Measurements from ENCODE around the gene MYH14. TPM values are rescaled to one million over a fixed set of nuclear protein-coding genes. Genes with fewer than 3 reads are reported as not detected.

Gene MYH14
- polyA plus RNA-seq, 1 donor from 2014 or later = not detected

GRCh38 chr19:50311723-50312635, 108.6 kb downstream of the MYH14 start:
- TF ChIP-seq EP300 (conservative IDR thresholded peaks at IDR 0.05; ENCODE audit: poor library complexity, severe bottlenecking) (no peak), POLR2AphosphoS5 (IDR thresholded peaks at IDR 0.05) (peak; percentile 9)
- no peaks in the 10 kb centered on the region for H3K9me2 ChIP-seq (ENCODE audit: insufficient read depth, low read length)
- H3K36me3 ChIP-seq (ENCODE audit: insufficient read depth, low read length) = no peaks in the 10 kb centered on the region
- H3K9me3 ChIP-seq (ENCODE audit: low read length) = peaks cover 5% of the 10 kb centered on the region
- H3K27ac ChIP-seq (ENCODE audit: low read length) = no peak overlapping the region
- H3F3A ChIP-seq (ENCODE audit: insufficient read depth, low read length, poor library complexity, severe bottlenecking) = no peaks in the 10 kb centered on the region
- H3K4me2 ChIP-seq (ENCODE audit: low read length) = no peak overlapping the region
- peak overlapping the region; percentile 55 for H3K4me3 ChIP-seq (ENCODE audit: low read length)
- no peaks in the 10 kb centered on the region for H4K20me1 ChIP-seq (ENCODE audit: insufficient read depth)
- H3K27me3 ChIP-seq (ENCODE audit: insufficient read depth, low read depth, low read length) = peaks cover 31% of the 10 kb centered on the region
- H3K79me2 ChIP-seq (replicated peaks; ENCODE audit: insufficient read depth, low read length) = no peaks in the 10 kb centered on the region
- H2AFZ ChIP-seq (ENCODE audit: low read depth, low read length) = no peak overlapping the region
- no peak overlapping the region for H3K9ac ChIP-seq (ENCODE audit: low read length)

DNA sequence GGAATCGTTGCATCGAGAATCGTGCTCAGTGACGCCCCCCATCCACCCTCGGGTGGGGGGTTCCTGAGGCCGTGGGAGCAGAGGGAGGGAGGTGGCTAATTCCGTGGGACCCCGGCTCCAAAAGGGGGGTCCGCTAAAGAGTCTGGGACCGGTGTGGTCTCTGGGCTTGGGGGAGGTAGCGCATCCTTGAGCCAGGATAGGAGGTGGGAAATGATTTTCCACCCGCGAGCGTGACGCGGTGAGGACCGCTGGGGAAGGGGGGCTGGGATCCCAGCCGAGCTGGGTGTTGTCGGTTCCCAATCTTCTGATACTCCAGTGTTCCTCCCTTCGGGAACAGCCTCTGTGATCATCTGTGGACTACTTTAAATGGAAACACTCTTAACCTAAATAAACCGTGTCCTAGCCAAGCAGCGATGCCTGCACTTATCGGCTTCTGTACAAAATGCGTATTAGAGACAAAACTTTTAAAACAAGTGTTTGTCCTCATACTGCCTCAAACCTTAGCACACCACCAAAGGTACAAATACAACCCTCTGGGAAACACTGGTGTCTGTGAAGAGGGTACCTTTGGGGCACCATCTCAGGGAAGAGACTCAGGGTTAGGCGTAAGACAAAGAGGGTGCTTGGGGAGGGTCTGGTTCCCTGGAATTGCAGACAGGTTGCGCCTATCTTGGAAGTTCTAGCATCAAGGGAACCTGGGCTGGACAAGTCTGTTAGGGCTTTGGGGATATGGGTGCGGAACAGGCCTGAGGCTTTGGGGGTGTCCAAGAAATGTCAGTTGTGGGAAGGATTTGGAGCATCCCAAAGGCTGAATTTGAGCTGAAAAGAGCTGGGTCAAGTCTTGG, 109.8 kb downstream of the MYH14 start:
- no peaks in the 10 kb centered on the region for H3K36me3 ChIP-seq (ENCODE audit: insufficient read depth, low read length)
- no peak overlapping the region for H3K9ac ChIP-seq (ENCODE audit: low read length)
- no peaks in the 10 kb centered on the region for H4K20me1 ChIP-seq (ENCODE audit: insufficient read depth)
- H3K27ac ChIP-seq (ENCODE audit: low read length) = no peak overlapping the region
- H3K27me3 ChIP-seq (ENCODE audit: insufficient read depth, low read depth, low read length) = peaks cover 31% of the 10 kb centered on the region
- no peaks in the 10 kb centered on the region for H3K79me2 ChIP-seq (replicated peaks; ENCODE audit: insufficient read depth, low read length)
- no peak overlapping the region for H2AFZ ChIP-seq (ENCODE audit: low read depth, low read length)
- H3K4me2 ChIP-seq (ENCODE audit: low read length) = no peak overlapping the region
- H3K9me2 ChIP-seq (ENCODE audit: insufficient read depth, low read length) = no peaks in the 10 kb centered on the region
- H3K4me3 ChIP-seq (ENCODE audit: low read length) = peak overlapping the region; percentile 55
- TF ChIP-seq EZH2 (IDR thresholded peaks at IDR 0.05; ENCODE audit: borderline replicate concordance, insufficient read depth, low read length, poor library complexity, severe bottlenecking) = no peak
- no peak for TF ChIP-seq POLR2AphosphoS5 (IDR thresholded peaks at IDR 0.05)
- TF ChIP-seq CTCF (IDR thresholded peaks at IDR 0.05; ENCODE audit: poor library complexity, severe bottlenecking) = no peak
- TF ChIP-seq TAF1 (IDR thresholded peaks at IDR 0.05; ENCODE audit: low read depth) = no peak
- TF ChIP-seq MXI1 (conservative IDR thresholded peaks at IDR 0.05; ENCODE audit: poor library complexity, severe bottlenecking) = no peak
- TF ChIP-seq RAD21 (conservative IDR thresholded peaks at IDR 0.05) = no peak
- H3K9me3 ChIP-seq (ENCODE audit: low read length) = no peaks in the 10 kb centered on the region
- H3F3A ChIP-seq (ENCODE audit: insufficient read depth, low read length, poor library complexity, severe bottlenecking) = no peaks in the 10 kb centered on the region

- no peaks in the 10 kb centered on the region for H3K79me2 ChIP-seq (replicated peaks; ENCODE audit: insufficient read depth, low read length)
- H2AFZ ChIP-seq (ENCODE audit: low read depth, low read length) = no peak overlapping the region
- peak overlapping the region; percentile 86 for H3K4me2 ChIP-seq (ENCODE audit: low read length)
- H3K9ac ChIP-seq (ENCODE audit: low read length) = peak overlapping the region; percentile 87
- H4K20me1 ChIP-seq (ENCODE audit: insufficient read depth) = no peaks in the 10 kb centered on the region
- no peaks in the 10 kb centered on the region for H3K9me3 ChIP-seq (ENCODE audit: low read length)
- TF ChIP-seq SMC3 (conservative IDR thresholded peaks at IDR 0.05; ENCODE audit: poor library complexity) (peak; percentile 19), POLR2AphosphoS5 (IDR thresholded peaks at IDR 0.05) (no peak), EP300 (conservative IDR thresholded peaks at IDR 0.05; ENCODE audit: poor library complexity, severe bottlenecking) (no peak), TAF1 (IDR thresholded peaks at IDR 0.05; ENCODE audit: low read depth) (no peak)
- TF ChIP-seq, protein P1, sequence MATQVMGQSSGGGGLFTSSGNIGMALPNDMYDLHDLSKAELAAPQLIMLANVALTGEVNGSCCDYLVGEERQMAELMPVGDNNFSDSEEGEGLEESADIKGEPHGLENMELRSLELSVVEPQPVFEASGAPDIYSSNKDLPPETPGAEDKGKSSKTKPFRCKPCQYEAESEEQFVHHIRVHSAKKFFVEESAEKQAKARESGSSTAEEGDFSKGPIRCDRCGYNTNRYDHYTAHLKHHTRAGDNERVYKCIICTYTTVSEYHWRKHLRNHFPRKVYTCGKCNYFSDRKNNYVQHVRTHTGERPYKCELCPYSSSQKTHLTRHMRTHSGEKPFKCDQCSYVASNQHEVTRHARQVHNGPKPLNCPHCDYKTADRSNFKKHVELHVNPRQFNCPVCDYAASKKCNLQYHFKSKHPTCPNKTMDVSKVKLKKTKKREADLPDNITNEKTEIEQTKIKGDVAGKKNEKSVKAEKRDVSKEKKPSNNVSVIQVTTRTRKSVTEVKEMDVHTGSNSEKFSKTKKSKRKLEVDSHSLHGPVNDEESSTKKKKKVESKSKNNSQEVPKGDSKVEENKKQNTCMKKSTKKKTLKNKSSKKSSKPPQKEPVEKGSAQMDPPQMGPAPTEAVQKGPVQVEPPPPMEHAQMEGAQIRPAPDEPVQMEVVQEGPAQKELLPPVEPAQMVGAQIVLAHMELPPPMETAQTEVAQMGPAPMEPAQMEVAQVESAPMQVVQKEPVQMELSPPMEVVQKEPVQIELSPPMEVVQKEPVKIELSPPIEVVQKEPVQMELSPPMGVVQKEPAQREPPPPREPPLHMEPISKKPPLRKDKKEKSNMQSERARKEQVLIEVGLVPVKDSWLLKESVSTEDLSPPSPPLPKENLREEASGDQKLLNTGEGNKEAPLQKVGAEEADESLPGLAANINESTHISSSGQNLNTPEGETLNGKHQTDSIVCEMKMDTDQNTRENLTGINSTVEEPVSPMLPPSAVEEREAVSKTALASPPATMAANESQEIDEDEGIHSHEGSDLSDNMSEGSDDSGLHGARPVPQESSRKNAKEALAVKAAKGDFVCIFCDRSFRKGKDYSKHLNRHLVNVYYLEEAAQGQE (IDR thresholded peaks at IDR 0.05; ENCODE audit: borderline replicate concordance) = no peak
- H3K4me3 ChIP-seq (ENCODE audit: low read length) = peak overlapping the region; percentile 82
- H3F3A ChIP-seq (ENCODE audit: insufficient read depth, low read length, poor library complexity, severe bottlenecking) = no peaks in the 10 kb centered on the region
- peaks cover 31% of the 10 kb centered on the region for H3K27me3 ChIP-seq (ENCODE audit: insufficient read depth, low read depth, low read length)
- no peak overlapping the region for H3K27ac ChIP-seq (ENCODE audit: low read length)
- no peaks in the 10 kb centered on the region for H3K9me2 ChIP-seq (ENCODE audit: insufficient read depth, low read length)
- no peaks in the 10 kb centered on the region for H3K36me3 ChIP-seq (ENCODE audit: insufficient read depth, low read length)
These were observed 110.6 kb downstream of the MYH14 start for GRCh38 chr19:50313812-50314536.
